Skin epidermis (tissue), 12 donors: ENCODE data around the gene CHD3.

Experiments
- H3K27ac ChIP-seq, 21 experiments: fragments of 200-600 bp; sonication (generic) in 11 of 21; one replicate each; pipeline ENCODE4 v1.5.0; 2020; ENCODE audit warnings: mild to moderate bottlenecking in 3 of 21, inconsistent platforms in 2 of 21, moderate library complexity in 2 of 21
- H3K4me3 ChIP-seq, 7 experiments: fragments of 200-600 bp; sonication (generic) in 2 of 7; one replicate each; pipeline ENCODE4 v1.5.0; 2020; ENCODE audit warnings: inconsistent platforms in 2 of 7, mild to moderate bottlenecking in 2 of 7, moderate library complexity in 1 of 7

The CHD3 gene

DNA sequence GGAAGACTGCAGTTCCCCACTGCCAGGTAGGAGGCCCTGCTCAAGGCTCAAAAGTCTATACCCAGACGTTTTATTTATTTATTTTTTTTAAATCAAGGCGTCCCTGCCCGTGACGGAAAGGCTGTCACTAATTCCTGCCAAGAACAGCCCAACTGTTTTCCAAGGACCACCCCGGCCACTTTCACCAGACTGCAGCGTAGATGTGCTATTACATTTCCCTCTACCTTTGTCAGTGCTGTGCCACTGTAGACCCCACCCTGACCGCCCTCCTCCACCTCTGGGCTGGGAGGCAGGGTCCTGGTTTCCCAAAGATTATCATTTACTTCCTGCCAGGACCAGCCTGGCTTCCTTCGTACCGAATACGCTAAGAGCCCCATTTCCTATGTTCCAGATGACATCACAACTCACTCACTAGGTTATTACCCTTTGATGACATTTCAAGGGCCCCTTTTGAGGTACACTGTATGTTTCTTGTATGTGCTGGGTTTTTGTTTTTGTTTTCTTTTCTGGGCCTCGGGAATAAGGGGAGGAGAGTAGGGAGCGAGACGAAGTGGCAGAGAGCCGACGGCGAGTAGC lies 33.8 kb downstream of the CHD3 start:
- Histone ChIP-seq H3K4me3 (peak overlapping the region; percentile 25 to 49 (median 33)), H3K27ac (peak overlapping the region in 20 of 21 experiments; percentile 23 to 88 (median 75))

DNA sequence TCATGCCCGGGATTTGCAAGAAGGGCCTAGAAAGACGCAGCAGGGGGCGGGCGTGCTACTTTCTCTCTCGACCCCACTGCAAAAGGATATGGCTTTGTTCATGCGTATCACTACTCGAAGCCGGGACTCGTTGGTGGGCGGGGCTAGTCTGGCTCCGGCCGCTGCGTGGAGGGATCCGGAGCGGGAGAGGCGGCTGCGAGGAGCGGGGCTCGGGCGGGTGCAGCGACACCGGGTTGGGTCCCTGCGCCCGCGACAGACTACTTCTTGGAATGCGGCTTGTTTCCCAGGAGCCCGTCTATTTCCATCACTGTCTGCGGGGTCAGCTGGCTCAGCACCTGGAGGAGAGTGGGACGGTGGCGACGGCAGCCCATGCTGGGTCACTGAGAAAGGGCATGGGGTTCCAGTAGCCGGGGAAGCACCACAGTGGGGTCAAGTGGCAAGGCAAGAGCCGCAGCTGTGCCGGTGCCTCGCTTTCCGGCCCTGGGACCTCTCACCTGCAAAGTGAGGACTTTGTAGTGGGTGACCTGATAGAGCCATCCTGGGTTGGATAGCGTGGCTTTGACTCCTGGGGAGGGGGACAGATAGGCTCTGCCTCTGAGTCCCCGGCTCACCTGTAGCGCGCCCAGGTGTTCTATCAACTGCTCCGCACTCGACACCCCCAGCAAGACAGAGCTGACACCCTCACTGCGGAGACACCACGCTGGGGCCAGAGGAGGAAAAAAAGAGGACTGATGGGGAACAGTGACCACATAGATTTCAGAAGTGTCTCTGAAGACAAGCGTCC lies 34.4 kb downstream of the CHD3 start:
- H3K27ac ChIP-seq, result peak overlapping the region in 20 of 21 experiments; percentile 23 to 88 (median 75)
- peak overlapping the region; percentile 25 to 49 (median 33) for H3K4me3 ChIP-seq

DNA sequence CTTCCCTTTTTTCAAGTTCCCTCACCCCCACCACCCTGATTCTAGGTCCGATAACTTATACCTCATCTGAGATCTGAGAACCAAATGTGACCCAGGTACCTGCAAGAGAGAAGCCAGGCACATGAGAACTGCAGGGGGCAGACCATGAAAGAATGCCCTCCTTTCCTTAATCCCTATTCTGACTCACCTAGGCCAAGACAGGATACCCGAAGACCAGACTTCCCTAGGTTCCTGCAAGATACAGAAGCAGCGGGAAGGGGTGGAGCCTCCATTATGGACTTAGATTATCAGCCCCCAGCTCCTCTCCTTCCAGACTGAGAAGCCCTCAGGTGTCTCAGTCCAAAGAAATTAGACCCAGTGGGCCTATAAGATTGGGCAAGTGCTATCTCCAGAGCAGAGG lies 39.0 kb downstream of the CHD3 start:
- Histone ChIP-seq H3K4me3 (no peak overlapping the region), H3K27ac (no peak overlapping the region)

DNA sequence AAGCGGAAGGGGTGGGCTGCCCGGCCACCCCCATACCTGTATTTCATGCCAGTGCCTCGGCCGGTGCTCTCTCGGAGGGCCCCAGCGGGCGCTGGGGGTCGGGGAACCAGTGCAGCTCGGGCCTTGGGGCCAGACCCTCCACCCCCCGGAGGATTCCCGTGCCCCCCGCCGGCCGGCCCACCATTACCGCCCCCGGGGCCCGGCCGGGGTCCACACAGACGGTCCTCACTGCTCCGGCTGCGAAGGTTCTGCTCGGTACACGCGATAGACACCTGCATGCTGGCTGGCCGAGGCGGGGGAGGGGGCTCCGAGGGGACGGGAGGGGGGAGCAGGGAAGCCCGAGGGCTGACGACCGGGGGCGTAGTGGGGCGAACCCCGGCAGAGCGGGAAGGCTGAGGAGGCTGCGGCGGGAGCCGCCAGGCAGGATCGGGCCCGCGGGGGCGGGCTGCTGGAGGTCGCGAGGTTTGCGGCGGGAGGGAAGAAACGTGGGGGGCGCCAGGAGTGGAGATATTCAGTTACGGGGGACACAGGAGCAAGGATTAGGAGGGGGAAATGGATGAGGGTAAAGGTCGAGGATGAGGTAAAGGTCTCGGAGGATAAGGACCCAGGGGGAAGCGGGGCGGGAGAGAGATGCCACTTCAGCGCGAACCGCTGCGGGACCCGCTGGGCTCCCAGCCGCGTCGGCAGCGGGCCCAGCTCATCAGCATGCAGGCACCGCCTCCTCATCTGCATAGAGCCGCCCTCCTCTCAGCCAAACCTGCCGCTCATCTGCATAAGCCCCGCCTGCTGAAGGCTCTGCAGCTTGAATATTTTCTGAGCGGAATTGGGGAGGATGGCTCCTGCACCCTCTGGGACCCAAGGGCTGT lies 40.8 kb downstream of the CHD3 start, which contains the start of gene KCNAB3:
KCNAB3 (minus strand) TSS at position 699 of the 866 bp plus-strand sequence; CDS start at position 278, 421 bp downstream.
- peak within 1 kb of the TSS in 2 of 21 experiments; percentile 2 to 53 for H3K27ac ChIP-seq
- peak within 1 kb of the TSS in 5 of 7 experiments; percentile 9 to 31 (median 24) for H3K4me3 ChIP-seq

DNA sequence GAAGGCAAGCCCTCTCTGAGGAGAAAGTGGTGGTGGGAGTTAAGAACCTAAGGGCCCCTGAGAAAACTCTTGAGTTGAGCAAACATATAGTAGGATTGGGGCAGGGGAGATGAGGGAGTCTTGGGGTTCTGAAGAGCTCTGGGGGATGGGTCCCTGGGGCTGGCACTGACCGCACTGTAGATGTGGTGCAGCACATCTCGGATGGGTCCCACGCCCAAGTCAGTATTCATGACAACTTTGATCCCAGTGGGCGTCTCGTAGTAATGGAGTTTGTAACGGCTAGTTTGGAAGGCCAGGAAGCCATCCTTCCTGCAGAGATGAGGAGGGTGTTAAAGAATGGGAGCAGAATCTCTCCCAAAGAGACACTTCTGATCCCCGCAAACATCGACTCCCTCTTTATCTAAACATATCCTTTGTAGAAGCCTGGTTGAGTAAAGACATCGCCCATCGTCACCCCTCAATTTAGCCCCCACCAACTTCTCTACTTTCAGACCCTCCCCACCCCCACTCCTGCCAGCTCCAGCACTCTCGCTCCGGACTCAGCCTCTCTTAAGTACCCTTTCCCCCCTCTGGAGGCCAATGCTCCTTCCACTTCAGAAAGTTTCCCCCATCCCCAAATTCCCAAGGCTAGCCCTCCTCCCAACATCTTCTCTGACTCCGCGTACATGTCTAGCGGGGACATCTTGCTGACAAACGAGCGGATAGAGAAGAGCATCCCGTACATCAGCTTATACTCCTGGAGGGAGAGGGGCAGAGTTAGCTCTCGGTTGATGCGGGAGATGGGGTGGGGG lies 42.4 kb downstream of the CHD3 start:
- Histone ChIP-seq H3K27ac (peak overlapping the region; percentile 54 to 94 (median 86)), H3K4me3 (peak overlapping the region; percentile 56 to 90 (median 69))

DNA sequence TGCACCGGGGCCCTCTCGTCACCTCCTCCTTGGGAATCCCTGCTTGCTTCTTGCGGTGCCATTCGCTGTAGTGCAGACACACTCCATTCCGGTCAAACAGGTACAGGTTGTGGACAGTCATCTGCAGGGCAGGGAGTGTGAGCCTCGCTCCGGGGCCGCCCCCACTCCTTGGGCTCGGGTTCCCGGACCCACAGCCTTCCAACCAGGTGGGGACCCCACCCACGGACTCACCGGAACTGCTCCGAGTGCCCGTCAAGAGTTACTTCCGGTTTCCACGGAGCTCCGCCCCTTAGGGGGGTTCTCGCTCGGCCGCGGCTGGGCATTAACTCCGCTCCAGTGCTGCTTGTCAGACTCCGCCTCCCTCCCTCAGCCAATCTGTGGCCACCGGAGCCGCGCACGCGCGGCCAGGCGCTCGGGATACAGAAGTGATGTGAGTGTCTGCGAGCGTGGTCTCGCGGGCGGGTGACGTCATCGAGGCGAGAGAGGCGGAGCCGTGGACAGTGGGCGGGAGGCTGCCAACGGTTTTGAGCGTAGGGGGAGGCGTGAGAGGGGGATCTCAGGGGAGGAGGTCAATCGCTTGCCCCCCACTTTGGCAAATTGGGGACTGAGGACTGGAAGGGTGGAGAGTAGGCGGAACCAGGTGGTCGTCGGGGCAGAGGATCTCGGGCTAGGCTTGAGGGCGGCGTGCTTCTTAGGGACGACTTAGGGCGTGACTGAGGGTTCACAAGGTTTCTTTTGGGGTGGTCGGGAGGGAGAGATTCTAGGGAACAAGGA lies 43.3 kb downstream of the CHD3 start, which contains the start of the genes CNTROB and TRAPPC1:
CNTROB (plus strand) TSS at position 498 of the 774 bp plus-strand sequence. CDS start 874 bp downstream, outside the sequence.
TRAPPC1 (minus strand) TSS at position 238 of the 774 bp plus-strand sequence; CDS start at position 121, 117 bp downstream.
- H3K27ac ChIP-seq, result peak within 1 kb of the TSS; percentile 54 to 94 (median 87)
- peak within 1 kb of the TSS; percentile 56 to 90 (median 69) for H3K4me3 ChIP-seq

DNA sequence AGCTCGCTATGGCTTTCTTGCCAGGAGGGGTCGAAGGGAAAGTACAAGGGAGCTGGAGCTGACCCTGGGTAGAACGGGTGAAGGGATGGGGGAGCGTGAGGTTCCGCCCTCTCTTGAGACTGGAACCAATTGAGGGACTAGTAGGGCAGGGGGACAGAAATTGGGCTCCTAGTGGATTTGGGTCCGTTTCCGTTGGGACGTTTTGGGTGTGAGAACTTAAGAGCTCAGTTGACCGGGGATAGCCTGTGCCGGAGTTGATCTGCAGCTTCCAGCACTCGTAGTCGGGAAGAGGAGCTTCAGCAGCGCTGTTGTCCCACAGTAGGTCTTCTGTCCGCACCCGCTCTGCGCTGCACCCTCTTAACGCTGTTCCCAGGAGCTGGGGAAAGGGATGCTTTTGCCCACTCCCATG lies 43.9 kb downstream of the CHD3 start:
- H3K4me3 ChIP-seq, result peak overlapping the region; percentile 56 to 90 (median 69)
- H3K27ac ChIP-seq, result peak overlapping the region; percentile 36 to 94 (median 86)

DNA sequence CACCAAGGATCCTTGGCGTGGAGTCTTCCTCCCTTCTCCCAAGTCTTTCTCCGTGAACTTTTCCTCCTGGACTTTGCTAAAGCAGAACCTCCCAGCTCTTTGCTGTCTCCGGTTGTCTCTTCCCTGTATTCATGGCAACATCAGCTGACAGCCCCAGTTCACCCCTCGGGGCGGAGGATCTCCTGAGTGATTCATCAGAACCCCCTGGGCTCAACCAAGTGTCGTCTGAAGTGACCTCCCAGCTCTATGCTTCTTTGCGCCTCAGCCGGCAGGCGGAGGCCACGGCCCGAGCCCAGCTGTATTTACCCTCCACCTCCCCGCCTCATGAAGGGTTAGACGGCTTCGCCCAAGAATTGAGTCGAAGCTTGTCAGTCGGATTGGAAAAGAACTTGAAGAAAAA lies 44.4 kb downstream of the CHD3 start:
- H3K27ac ChIP-seq, result peak overlapping the region; percentile 36 to 94 (median 86)
- peak overlapping the region; percentile 56 to 90 (median 69) for H3K4me3 ChIP-seq

DNA sequence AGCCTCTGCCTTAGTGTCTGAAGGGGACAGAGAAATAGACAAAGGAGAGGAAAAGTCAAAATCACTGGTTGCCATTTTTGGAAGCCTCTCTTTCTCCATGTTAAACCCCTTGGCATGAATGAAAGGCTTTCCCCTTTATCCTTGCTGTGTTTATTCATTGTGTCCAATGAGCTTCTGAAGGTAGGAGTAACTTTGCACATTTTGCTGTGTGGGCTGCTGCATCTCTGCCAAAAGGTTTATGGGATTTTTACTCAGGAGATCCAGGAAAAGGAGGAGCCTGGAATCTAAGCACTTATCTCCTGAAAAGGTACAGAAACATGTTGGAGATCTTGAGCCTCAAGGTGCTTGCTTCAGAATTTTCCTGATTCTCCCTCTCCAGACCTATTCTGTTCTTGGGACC lies 47.3 kb downstream of the CHD3 start:
- Histone ChIP-seq H3K27ac (no peak overlapping the region), H3K4me3 (no peak overlapping the region)

DNA sequence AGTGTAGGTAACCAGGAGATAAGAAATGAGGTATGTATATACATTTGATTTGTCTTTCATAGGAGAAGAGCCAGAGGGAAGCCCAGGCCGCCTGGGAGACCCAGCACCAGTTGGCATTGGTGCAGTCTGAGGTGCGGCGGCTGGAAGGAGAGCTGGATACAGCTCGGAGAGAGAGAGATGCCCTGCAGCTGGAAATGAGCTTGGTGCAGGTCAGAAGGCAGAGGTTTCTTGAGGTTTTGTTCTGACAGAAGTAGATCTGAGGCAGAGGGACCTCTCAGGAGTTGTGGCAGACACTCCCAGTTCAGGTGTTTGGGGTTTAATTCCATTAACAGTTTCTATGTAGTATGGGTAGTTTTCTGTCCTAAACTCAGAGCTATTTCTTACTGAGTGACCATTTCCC lies 51.4 kb downstream of the CHD3 start:
- H3K4me3 ChIP-seq, result no peak overlapping the region

DNA sequence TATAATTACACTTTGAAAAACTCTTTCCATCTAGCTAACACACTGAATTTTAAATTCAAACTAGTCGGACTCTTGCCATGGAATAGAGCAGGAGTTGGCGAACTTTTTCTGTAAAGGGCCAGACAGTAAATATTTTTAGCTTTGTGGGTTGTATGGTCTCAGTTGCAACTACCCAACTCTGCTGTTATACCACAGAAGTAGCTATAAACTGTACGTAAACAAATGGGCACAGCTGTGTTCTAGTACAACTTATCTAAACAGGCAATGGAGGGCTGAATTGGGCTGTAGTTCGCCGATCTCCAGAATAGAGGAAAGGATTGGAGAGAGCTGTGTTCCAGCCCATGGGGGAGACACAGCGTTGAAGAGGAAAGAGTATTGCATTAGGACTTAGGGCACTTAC lies 52.2 kb downstream of the CHD3 start:
- Histone ChIP-seq H3K4me3 (no peak overlapping the region), H3K27ac (no peak overlapping the region)

More for the DNA sequence above, 51.4 kb downstream of the CHD3 start:
- H3K27ac ChIP-seq, result no peak overlapping the region

DNA sequence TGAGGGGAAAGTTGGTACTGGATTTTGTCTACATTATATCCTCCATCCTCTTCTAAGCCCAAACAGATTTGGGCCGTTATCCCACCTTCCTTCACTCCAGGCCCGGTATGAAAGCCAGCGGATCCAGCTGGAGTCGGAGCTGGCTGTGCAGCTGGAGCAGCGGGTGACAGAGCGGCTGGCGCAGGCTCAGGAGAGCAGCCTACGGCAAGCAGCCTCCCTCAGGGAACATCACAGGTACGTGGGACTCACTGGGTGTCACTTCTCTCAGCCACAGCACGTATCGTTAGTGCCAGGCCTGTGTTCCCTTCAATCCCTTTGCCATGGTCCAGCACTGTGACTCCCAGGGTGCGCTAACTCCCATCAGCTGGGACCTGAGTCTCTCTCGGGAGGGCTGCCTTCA lies 54.7 kb downstream of the CHD3 start:
- no peak overlapping the region for H3K4me3 ChIP-seq
- H3K27ac ChIP-seq, result no peak overlapping the region

DNA sequence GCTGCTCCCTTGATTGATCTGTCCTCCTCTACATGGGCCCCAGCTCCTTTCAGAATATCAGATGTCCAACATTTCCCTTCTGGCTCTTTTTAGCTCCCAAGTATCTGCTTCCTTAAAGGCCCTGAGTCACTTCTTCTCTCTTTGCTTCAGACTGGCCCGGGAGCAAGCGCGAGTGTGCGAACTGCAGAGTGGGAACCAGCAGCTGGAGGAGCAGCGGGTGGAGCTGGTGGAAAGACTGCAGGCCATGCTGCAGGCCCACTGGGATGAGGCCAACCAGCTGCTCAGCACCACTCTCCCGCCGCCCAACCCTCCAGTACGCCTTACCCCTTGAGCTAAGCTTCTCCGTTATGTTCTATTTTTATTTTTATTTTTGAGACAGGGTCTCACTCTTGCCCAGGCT lies 55.7 kb downstream of the CHD3 start:
- Histone ChIP-seq H3K27ac (no peak overlapping the region), H3K4me3 (no peak overlapping the region)

DNA sequence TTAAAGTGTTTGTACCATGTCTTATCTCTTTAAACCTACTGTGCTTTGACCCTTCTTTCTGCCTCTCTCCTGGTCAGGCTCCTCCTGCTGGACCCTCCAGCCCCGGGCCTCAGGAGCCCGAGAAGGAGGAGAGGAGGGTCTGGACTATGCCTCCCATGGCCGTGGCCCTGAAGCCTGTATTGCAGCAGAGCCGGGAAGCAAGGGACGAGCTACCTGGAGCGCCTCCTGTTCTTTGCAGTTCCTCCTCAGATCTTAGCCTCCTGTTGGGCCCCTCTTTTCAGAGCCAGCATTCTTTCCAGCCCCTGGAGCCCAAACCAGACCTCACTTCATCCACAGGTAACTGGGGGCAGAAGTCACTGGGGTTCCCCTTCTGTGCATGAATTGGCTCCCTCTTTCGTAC lies 57.1 kb downstream of the CHD3 start:
- Histone ChIP-seq H3K27ac (no peak overlapping the region), H3K4me3 (no peak overlapping the region)

DNA sequence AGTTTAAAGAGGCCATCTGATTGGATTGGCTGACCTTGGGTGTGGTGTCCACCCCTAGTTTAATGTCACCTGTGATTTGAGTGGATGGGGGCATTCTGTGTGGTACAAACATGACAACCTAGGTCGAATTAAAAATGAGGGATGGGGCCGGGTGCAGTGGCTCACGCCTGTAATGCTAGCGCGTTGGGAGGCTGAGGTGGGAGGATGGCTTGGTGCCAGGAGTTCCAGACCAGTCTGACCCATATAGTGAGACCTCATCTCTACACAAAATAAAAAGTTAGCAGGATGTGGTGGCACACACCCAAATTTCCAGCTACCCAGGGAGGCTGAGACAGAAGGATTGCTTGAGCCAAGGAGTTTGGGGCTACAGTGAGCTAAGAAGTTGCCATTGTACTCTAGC lies 57.9 kb downstream of the CHD3 start:
- Histone ChIP-seq H3K4me3 (no peak overlapping the region), H3K27ac (no peak overlapping the region)

DNA sequence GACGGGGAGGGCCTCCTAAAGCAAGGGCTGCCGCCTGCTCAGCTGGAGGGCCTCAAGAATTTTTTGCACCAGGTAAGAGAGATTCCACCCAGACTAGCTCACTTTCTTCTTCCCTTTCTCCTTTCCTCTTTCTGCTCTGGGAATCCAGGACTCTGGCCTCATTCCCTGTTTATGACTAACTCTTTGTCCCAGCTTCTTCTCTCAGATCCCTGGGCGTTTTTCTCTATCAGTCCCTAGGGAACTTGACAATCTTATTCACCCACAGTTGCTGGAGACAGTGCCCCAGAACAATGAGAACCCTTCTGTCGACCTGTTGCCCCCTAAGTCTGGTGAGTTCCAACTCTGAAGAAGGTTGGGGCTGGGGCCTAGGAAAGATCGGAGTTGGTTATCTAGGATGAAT lies 59.1 kb downstream of the CHD3 start:
- H3K27ac ChIP-seq, result no peak overlapping the region

DNA sequence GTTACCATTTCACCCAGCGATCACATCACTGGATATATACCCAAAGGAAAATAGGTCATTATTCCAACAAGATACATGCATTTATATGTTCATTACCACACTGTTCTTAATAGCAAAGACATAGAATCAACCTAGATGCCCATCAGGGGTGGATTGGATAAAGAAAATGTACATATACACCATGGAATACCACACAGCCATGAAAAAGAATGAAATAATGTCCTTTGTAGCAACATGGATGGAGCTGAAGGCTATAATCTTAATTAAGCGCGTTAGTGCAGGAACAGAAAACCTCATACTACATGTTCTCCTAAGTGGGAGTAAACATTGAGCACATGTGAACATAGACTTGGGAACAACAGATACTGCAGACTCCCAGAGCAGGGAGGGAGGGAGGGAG lies 62.0 kb downstream of the CHD3 start:
- no peak overlapping the region for H3K4me3 ChIP-seq
- no peak overlapping the region for H3K27ac ChIP-seq

More for the DNA sequence above, 59.1 kb downstream of the CHD3 start:
- no peak overlapping the region for H3K4me3 ChIP-seq

DNA sequence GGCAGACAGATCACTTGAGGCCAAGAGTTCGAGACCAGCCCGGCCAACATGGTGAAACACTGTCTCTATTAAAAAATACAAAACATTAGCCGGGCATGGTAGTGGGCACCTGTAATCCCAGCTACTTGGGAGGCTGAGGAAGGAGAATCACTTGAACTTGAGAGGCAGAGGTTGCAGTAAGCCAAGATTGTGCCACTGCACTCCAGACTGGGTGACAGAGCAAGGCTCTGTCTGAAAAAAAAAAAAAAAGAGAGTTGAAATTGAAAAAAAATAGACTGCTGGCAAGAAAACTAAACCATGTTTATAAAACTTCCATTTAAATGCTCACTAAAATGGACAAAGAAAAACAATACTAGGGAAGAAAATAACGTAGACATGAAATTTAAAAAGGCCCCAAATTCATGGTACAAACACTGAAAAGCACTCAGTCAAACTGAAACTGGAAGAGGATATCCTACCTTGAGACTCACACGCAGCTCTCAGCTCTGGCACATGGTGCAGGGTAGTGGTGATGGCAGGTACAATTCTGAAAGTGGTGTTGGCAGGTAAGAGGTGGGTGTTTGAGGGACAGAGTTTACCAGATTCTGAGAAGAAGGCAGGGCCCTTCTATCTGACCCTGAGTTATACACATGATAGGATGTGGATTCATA lies 62.7 kb downstream of the CHD3 start:
- no peak overlapping the region for H3K4me3 ChIP-seq
- peak overlapping the region in 1 of 21 experiments; percentile 12 for H3K27ac ChIP-seq
